Liver (tissue), 9 donors: ENCODE results near the gene PRSS8. TPM values are rescaled to one million over a fixed set of nuclear protein-coding genes. Genes with fewer than 3 reads are reported as not detected.

Experiments used
- DNase-seq: peaks from one replicate; pipeline ENCODE4 v3.0.0-alpha.2; 2017; ENCODE audit warnings: low spot score
- H3K27ac ChIP-seq, 2 donors: one replicate each; pipeline ENCODE4 v1.7.0; 2013; ENCODE audit warnings: inconsistent platforms in 2 of 2, low read length in 2 of 2, control low read depth in 1 of 2, low read depth in 1 of 2, mild to moderate bottlenecking in 1 of 2
- H3K27me3 ChIP-seq, 4 donors: one replicate each; pipeline versions ENCODE4 v1.6.1 to v1.7.0; 2013; ENCODE audit warnings: low read length in 3 of 4, inconsistent platforms in 1 of 4, mild to moderate bottlenecking in 1 of 4, moderate library complexity in 1 of 4; ENCODE audit not compliant: control insufficient read depth in 4 of 4, insufficient read depth in 4 of 4
- H3K36me3 ChIP-seq, 4 donors: one replicate each; pipeline versions ENCODE4 v1.6.1 to v1.7.0; 2013; ENCODE audit warnings: low read length in 3 of 4, mild to moderate bottlenecking in 3 of 4, low read depth in 1 of 4, moderate library complexity in 1 of 4; ENCODE audit not compliant: control insufficient read depth in 4 of 4, insufficient read depth in 3 of 4
- H3K4me1 ChIP-seq, 4 donors: one replicate each; pipeline versions ENCODE4 v1.6.1 to v1.7.0; 2013; ENCODE audit warnings: low read length in 3 of 4, mild to moderate bottlenecking in 3 of 4, moderate library complexity in 1 of 4; ENCODE audit not compliant: control insufficient read depth in 4 of 4, insufficient read depth in 4 of 4
- H3K4me3 ChIP-seq, 3 donors: one replicate each; pipeline versions ENCODE4 v1.6.1 to v1.7.0; 2013; ENCODE audit warnings: low read length in 3 of 3, control low read depth in 1 of 3, low read depth in 1 of 3, mild to moderate bottlenecking in 1 of 3
- H3K9ac ChIP-seq, 2 donors: one replicate each; pipeline ENCODE4 v1.7.0; 2013; ENCODE audit warnings: low read length in 2 of 2, mild to moderate bottlenecking in 2 of 2, moderate library complexity in 2 of 2, control low read depth in 1 of 2, low read depth in 1 of 2
- H3K9me3 ChIP-seq, 4 donors: one replicate each; pipeline versions ENCODE4 v1.6.1 to v1.7.0; 2013; ENCODE audit warnings: low read length in 3 of 4; ENCODE audit not compliant: control insufficient read depth in 4 of 4
- EGR1 ChIP-seq, 2 donors: IDR thresholded peaks; 2 replicates each; pipeline ENCODE4 v1.6.1; 2016 to 2018; ENCODE audit warnings: antibody characterized with exemption in 2 of 2, low read depth in 2 of 2
- FOXA1 ChIP-seq: IDR thresholded peaks from 2 replicates; pipeline ENCODE4 v1.6.1; 2016; ENCODE audit warnings: antibody characterized with exemption
- FOXA2 ChIP-seq: IDR thresholded peaks from 2 replicates; pipeline ENCODE4 v1.6.1; 2016; ENCODE audit warnings: antibody characterized with exemption
- GABPA ChIP-seq, 2 donors: IDR thresholded peaks in 1 of 2; conservative IDR thresholded peaks in 1 of 2; 2 replicates each; pipeline ENCODE4 v1.6.1; 2016; ENCODE audit warnings: antibody characterized with exemption in 2 of 2, mild to moderate bottlenecking in 1 of 2, moderate library complexity in 1 of 2
- HNF4A ChIP-seq, 2 donors: conservative IDR thresholded peaks; 2 replicates each; pipeline ENCODE4 v1.6.1; 2016; ENCODE audit warnings: antibody characterized with exemption in 2 of 2, mild to moderate bottlenecking in 2 of 2
- HNF4G ChIP-seq: IDR thresholded peaks from 2 replicates; pipeline ENCODE4 v1.6.1; 2016; ENCODE audit warnings: antibody characterized with exemption
- RAD21 ChIP-seq, 2 donors: IDR thresholded peaks; 2 replicates each; pipeline ENCODE4 v1.6.1; 2016; ENCODE audit warnings: antibody characterized with exemption in 2 of 2, mild to moderate bottlenecking in 2 of 2
- RXRA ChIP-seq, 2 donors: IDR thresholded peaks; 2 replicates each; pipeline ENCODE4 v1.6.1; 2017 to 2018; ENCODE audit warnings: antibody characterized with exemption in 2 of 2, mild to moderate bottlenecking in 1 of 2
- SP1 ChIP-seq: IDR thresholded peaks from 2 replicates; pipeline ENCODE4 v1.6.1; 2018; ENCODE audit warnings: antibody characterized with exemption, mild to moderate bottlenecking
- TAF1 ChIP-seq: conservative IDR thresholded peaks from 2 replicates; pipeline ENCODE4 v1.6.1; 2016; ENCODE audit warnings: antibody characterized with exemption, mild to moderate bottlenecking
- YY1 ChIP-seq: IDR thresholded peaks from 2 replicates; pipeline ENCODE4 v1.6.1; 2016; ENCODE audit warnings: antibody characterized with exemption, mild to moderate bottlenecking
- WGBS: extraction: QIAGEN DNeasy Blood & Tissue Kit; methylation state at CpG from one replicate; pipeline ENCODE4 v1.1.7; 2013; 5-methylcytosine and 5-hydroxymethylcytosine counted together
- polyA plus RNA-seq, 2 donors: library from polyadenylated mRNA; stranded (reverse) in 1 of 2; unstranded in 1 of 2; fragments of 200-250 nt in 1 of 2; fragments of >200 nt in 1 of 2; fragmentation: Nextera tagmentation in 1 of 2; extraction: Ambion mirVana in 1 of 2; gene quantifications; one replicate each; pipeline versions ENCODE4 v1.2.1 to v1.2.3, GENCODE V29; 2013 to 2015
- total RNA-seq, 2 donors: library from RNA; depleted of rRNA; stranded (reverse); fragments of >200 nt; gene quantifications; one replicate each; pipeline ENCODE4 v1.2.3, GENCODE V29; 2014
- TF ChIP-seq, protein P1 (sequence below): fragments of 150-350 bp; IDR thresholded peaks from 2 replicates; pipeline ENCODE4 v1.5.1; 2017; ENCODE audit warnings: improper control_type of control experiment, low read depth, low read length; ENCODE audit not compliant: missing input control
- TF ChIP-seq, protein P2 (sequence below): IDR thresholded peaks from 2 replicates; pipeline ENCODE4 v1.6.1; 2016; ENCODE audit warnings: antibody characterized with exemption
- donor health status: healthy.
- donor health status: healthy.
- donor health status: healthy.
- donor health status: healthy.
- donor health status: healthy.

Gene PRSS8
- total and polyA plus RNA-seq, 4 donors = 1.1 to 50.1 (median 8.4) TPM

DNA sequence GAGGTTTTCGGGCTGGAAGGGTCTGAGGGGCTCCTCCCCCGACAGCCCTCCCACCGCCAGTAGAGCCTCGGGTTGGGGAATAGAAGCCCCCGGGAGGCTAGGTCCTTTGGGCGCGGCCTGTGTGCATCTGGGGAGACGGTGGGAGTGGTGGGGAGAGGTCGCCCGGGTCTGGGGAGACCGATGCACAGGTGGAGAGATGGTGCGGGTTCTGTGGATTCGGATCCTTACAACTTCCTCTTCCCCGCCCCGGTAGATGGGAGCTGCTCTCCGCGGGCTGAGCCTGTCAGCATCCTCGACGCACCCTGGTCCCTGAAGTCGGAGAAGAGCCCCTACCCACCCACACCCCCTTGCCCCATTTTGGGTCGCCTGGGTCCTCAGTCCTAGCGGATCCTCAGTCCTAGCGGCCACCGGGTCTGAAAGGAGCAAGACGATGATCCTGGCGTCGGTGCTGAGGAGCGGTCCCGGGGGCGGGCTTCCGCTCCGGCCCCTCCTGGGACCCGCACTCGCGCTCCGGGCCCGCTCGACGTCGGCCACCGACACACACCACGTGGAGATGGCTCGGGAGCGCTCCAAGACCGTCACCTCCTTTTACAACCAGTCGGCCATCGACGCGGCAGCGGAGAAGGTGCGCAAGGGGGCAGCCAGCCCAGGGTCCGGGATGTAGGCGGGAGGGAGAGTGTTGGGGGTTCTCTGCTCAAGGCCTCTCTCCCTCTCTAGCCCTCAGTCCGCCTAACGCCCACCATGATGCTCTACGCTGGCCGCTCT is 26.6 kb downstream of the PRSS8 start:
- DNase-seq = no peak
- H3K27me3 ChIP-seq = no peaks in the 10 kb centered on the region
- TF ChIP-seq RXRA (IDR thresholded peaks at IDR 0.05) (no peak), FOXA2 (no peak), SP1 (no peak), RAD21 (IDR thresholded peaks at IDR 0.05) (no peak), HNF4A (conservative IDR thresholded peaks at IDR 0.05) (no peak), HNF4G (no peak), GABPA (IDR thresholded peaks at IDR 0.05 in 1 of 2, conservative IDR thresholded peaks at IDR 0.05 in 1 of 2) (no peak), YY1 (no peak)
- TF ChIP-seq, protein P1, sequence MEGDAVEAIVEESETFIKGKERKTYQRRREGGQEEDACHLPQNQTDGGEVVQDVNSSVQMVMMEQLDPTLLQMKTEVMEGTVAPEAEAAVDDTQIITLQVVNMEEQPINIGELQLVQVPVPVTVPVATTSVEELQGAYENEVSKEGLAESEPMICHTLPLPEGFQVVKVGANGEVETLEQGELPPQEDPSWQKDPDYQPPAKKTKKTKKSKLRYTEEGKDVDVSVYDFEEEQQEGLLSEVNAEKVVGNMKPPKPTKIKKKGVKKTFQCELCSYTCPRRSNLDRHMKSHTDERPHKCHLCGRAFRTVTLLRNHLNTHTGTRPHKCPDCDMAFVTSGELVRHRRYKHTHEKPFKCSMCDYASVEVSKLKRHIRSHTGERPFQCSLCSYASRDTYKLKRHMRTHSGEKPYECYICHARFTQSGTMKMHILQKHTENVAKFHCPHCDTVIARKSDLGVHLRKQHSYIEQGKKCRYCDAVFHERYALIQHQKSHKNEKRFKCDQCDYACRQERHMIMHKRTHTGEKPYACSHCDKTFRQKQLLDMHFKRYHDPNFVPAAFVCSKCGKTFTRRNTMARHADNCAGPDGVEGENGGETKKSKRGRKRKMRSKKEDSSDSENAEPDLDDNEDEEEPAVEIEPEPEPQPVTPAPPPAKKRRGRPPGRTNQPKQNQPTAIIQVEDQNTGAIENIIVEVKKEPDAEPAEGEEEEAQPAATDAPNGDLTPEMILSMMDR = no peak
- TF ChIP-seq, protein P2, sequence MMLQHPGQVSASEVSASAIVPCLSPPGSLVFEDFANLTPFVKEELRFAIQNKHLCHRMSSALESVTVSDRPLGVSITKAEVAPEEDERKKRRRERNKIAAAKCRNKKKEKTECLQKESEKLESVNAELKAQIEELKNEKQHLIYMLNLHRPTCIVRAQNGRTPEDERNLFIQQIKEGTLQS = no peak
- H3K27ac ChIP-seq = peak overlapping the region; percentile 86 to 96
- H3K9ac ChIP-seq = peak overlapping the region; percentile 34 to 72
- no peaks in the 10 kb centered on the region for H3K9me3 ChIP-seq
- H3K36me3 ChIP-seq = peaks cover 0 to 10% (median 6%) of the 10 kb centered on the region in 4 donors
- 53% methylated on average over 57 of the region's 57 CpGs for WGBS
- H3K4me3 ChIP-seq = peak overlapping the region; percentile 53 to 91 (median 61)
- H3K4me1 ChIP-seq = peaks cover 20 to 55% (median 40%) of the 10 kb centered on the region in 4 donors

DNA sequence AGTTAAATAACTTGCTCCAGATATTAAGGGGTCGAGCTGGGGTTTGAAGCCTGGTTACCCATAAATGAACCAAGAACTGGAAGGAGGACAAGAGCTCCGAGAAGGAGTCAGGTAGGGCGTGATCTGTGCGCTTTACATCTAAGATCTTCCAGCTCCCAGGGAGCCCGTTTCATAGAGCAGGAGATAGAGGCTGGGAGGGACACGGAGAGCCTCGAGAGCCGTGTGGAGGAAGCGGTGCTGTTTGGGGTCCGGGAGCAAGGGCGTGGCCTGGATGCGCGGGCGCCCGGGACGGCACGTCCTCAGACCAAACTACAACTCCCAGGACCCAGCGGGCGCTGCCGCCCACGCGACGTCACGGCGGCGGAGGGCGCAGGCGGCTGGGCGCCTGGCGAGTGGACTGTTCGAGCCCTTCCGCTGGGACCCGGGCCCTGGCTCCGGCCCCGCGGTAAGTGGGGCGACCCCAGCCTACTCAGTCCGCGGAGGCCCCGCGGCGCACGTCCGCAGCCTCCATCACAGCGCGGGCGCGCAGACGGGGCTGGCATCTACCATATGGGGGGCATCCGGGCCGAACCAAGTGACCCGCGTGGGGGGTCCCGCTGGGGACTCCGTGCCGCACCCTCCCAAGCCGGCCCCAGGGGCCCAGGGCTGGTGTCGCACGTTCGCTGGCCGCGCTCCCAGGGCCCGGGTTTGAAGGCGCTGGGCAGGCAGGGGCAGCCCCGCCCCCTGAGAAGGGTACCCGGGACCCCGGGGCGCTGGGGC is 27.3 kb downstream of the PRSS8 start, which contains the start of gene BCKDK:
TSS of gene BCKDK (plus strand) at position 352 of the 759 bp plus-strand sequence. CDS start 838 bp downstream, outside the sequence.
- Histone ChIP-seq H3K9me3 (no peaks in the 10 kb centered on the region), H3K4me3 (peak within 1 kb of the TSS; percentile 53 to 91 (median 61)), H3K9ac (peak within 1 kb of the TSS; percentile 34 to 72), H3K27me3 (no peaks in the 10 kb centered on the region), H3K27ac (peak within 1 kb of the TSS; percentile 86 to 96), H3K36me3 (peaks cover 0 to 10% (median 6%) of the 10 kb centered on the region in 4 donors), H3K4me1 (peaks cover 13 to 48% (median 33%) of the 10 kb centered on the region in 4 donors)
- DNase-seq = peak; percentile 68
- no peak for TF ChIP-seq YY1
- peak; percentile 53 to 74 for TF ChIP-seq EGR1 (IDR thresholded peaks at IDR 0.05; ENCODE audit: low read depth in 2 of 2)
- peak in 1 of 2 donors; percentile 11 for TF ChIP-seq GABPA (IDR thresholded peaks at IDR 0.05 in 1 of 2, conservative IDR thresholded peaks at IDR 0.05 in 1 of 2)
- 4% methylated on average over 68 of the region's 68 CpGs for WGBS

DNA sequence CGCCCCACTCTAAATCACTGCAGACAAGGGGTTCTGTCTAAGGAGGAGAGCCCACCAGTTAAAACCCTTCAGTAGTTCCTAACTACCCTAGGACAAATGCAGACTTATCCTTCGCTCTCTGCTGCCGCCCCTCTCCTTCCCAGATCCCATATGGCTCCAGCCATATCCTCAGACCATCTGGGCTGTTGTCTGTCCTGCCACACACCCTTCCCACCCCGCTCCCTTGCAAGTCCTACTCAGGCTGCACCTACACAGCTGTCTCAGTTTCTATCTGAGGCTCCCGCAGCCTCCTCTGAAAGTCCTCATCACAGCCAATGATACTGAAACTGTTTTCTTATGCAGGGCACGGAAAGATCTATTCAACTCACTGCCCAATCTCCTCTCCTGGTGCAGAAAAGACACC is 28.1 kb downstream of the PRSS8 start:
- DNase-seq = no peak
- TF ChIP-seq TAF1 (no peak), FOXA1 (no peak)
- Histone ChIP-seq H3K4me1 (peaks cover 5 to 40% (median 26%) of the 10 kb centered on the region in 4 donors), H3K4me3 (no peak overlapping the region), H3K9me3 (no peaks in the 10 kb centered on the region), H3K27me3 (no peaks in the 10 kb centered on the region), H3K27ac (peak overlapping the region; percentile 86 to 96), H3K9ac (no peak overlapping the region), H3K36me3 (peaks cover 0 to 10% (median 6%) of the 10 kb centered on the region in 4 donors)
- WGBS = 94% methylated on average over 6 of the region's 6 CpGs
